Vagina (tissue), 2 donors: Measurements from ENCODE around the gene EPN2.

Source experiments
- CTCF ChIP-seq, 3 experiments: fragments of 450-650 bp in 2 of 3; fragments of 200-600 bp in 1 of 3; sonication (generic) in 1 of 3; IDR thresholded peaks; one replicate each; pipeline ENCODE4 v1.5.1; 2017 to 2019; ENCODE audit warnings: antibody characterized with exemption in 3 of 3, mild to moderate bottlenecking in 2 of 3, moderate library complexity in 2 of 3
- POLR2A ChIP-seq, 2 donors: fragments of 450-650 bp; IDR thresholded peaks; one replicate each; pipeline ENCODE4 v1.6.1; 2017; ENCODE audit warnings: antibody characterized with exemption in 2 of 2, mild to moderate bottlenecking in 2 of 2, moderate library complexity in 2 of 2
- POLR2AphosphoS5 ChIP-seq, 2 donors: sonication (generic); formaldehyde crosslinking; IDR thresholded peaks; one replicate each; pipeline ENCODE4 v1.9.0; 2017; ENCODE audit warnings: antibody characterized with exemption in 2 of 2, mild to moderate bottlenecking in 2 of 2, low read depth in 1 of 2; ENCODE audit not compliant: insufficient read depth in 1 of 2

DNA sequence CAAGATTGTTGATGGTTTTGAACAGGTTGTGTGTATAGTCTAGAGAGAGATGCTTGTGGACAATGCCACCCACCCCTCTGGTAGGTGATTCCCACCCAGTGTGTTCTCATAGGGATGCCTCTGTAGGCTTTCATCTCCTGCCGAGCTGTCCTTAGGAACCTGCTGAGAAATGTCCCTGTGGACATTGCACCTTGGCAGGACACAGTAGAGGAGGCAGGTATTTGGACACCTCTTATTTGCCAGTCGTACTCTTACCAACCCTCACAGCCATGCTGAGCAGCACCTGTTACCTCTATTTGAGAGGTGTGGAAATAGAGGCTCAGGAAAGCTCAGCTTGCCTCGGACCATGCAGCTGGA is 33.2 kb downstream of the EPN2 start:
- TF ChIP-seq POLR2A (IDR thresholded peaks at IDR 0.05) (no peak), POLR2AphosphoS5 (IDR thresholded peaks at IDR 0.05; ENCODE audit: insufficient read depth in 1 of 2, low read depth in 1 of 2) (no peak), CTCF (IDR thresholded peaks at IDR 0.05) (no peak)
